Measurements from ENCODE around the gene DRC1.

DRC1 gene

GRCh38 chr2:26471766-26472706, 70.3 kb downstream of the DRC1 start:
- FAIRE-seq, result peak; percentile 81
- TF ChIP-seq SPI1 (IDR thresholded peaks at IDR 0.05; ENCODE audit: low read depth, low read length) (no peak), TAF1 (IDR thresholded peaks at IDR 0.05; ENCODE audit: low read depth, low read length) (no peak), POU2F2 (IDR thresholded peaks at IDR 0.05; ENCODE audit: low read depth, low read length) (no peak), POLR2AphosphoS5 (IDR thresholded peaks at IDR 0.05; ENCODE audit: low read depth, low read length) (no peak), PAX5 (IDR thresholded peaks at IDR 0.05; ENCODE audit: insufficient read depth, low read length, severe bottlenecking) (no peak), POLR2A (IDR thresholded peaks at IDR 0.05; ENCODE audit: low read depth, low read length) (no peak)
- DNase-seq (ENCODE audit: insufficient read length, low spot score), result no peak

- DNase-seq (ENCODE audit: insufficient read length, low spot score) (no peak), FAIRE-seq (no peak)
- TF ChIP-seq POU2F2 (IDR thresholded peaks at IDR 0.05; ENCODE audit: low read depth, low read length) (no peak), POLR2A (IDR thresholded peaks at IDR 0.05; ENCODE audit: low read depth, low read length) (no peak)
Measured at GRCh38 chr2:26472821-26473655, 71.3 kb downstream of the DRC1 start.

- TF ChIP-seq POLR2AphosphoS5 (IDR thresholded peaks at IDR 0.05; ENCODE audit: low read depth, low read length), result no peak
- TF ChIP-seq POLR2A (IDR thresholded peaks at IDR 0.05; ENCODE audit: low read depth, low read length), result no peak
- TF ChIP-seq TAF1 (IDR thresholded peaks at IDR 0.05; ENCODE audit: low read depth, low read length), result no peak
- no peak for TF ChIP-seq POU2F2 (IDR thresholded peaks at IDR 0.05; ENCODE audit: low read depth, low read length)
- no peak for TF ChIP-seq PAX5 (IDR thresholded peaks at IDR 0.05; ENCODE audit: insufficient read depth, low read length, severe bottlenecking)
- TF ChIP-seq SPI1 (IDR thresholded peaks at IDR 0.05; ENCODE audit: low read depth, low read length), result no peak
- DNase-seq (ENCODE audit: insufficient read length, low spot score) (no peak), FAIRE-seq (no peak)
Measured at GRCh38 chr2:26473796-26474195, 72.1 kb downstream of the DRC1 start.

- TF ChIP-seq PAX5 (IDR thresholded peaks at IDR 0.05; ENCODE audit: insufficient read depth, low read length, severe bottlenecking), result no peak
- no peak for TF ChIP-seq POU2F2 (IDR thresholded peaks at IDR 0.05; ENCODE audit: low read depth, low read length)
- no peak for TF ChIP-seq POLR2A (IDR thresholded peaks at IDR 0.05; ENCODE audit: low read depth, low read length)
- no peak for TF ChIP-seq TAF1 (IDR thresholded peaks at IDR 0.05; ENCODE audit: low read depth, low read length)
- TF ChIP-seq POLR2AphosphoS5 (IDR thresholded peaks at IDR 0.05; ENCODE audit: low read depth, low read length), result no peak
- no peak for TF ChIP-seq SPI1 (IDR thresholded peaks at IDR 0.05; ENCODE audit: low read depth, low read length)
- FAIRE-seq (no peak), DNase-seq (ENCODE audit: insufficient read length, low spot score) (no peak)
Measured at GRCh38 chr2:26474261-26474785, 72.6 kb downstream of the DRC1 start.

GRCh38 chr2:26475037-26475436, 73.3 kb downstream of the DRC1 start:
- no peak for FAIRE-seq
- no peak for TF ChIP-seq POU2F2 (IDR thresholded peaks at IDR 0.05; ENCODE audit: low read depth, low read length)
- TF ChIP-seq PAX5 (IDR thresholded peaks at IDR 0.05; ENCODE audit: insufficient read depth, low read length, severe bottlenecking), result no peak
- TF ChIP-seq SPI1 (IDR thresholded peaks at IDR 0.05; ENCODE audit: low read depth, low read length), result no peak
- TF ChIP-seq POLR2A (IDR thresholded peaks at IDR 0.05; ENCODE audit: low read depth, low read length), result no peak
- no peak for TF ChIP-seq TAF1 (IDR thresholded peaks at IDR 0.05; ENCODE audit: low read depth, low read length)
- TF ChIP-seq POLR2AphosphoS5 (IDR thresholded peaks at IDR 0.05; ENCODE audit: low read depth, low read length), result no peak
- DNase-seq (ENCODE audit: insufficient read length, low spot score), result no peak

GRCh38 chr2:26475832-26476501, 74.2 kb downstream of the DRC1 start:
- FAIRE-seq, result no peak
- no peak for DNase-seq (ENCODE audit: insufficient read length, low spot score)
- TF ChIP-seq POU2F2 (IDR thresholded peaks at IDR 0.05; ENCODE audit: low read depth, low read length) (no peak), TAF1 (IDR thresholded peaks at IDR 0.05; ENCODE audit: low read depth, low read length) (no peak), PAX5 (IDR thresholded peaks at IDR 0.05; ENCODE audit: insufficient read depth, low read length, severe bottlenecking) (no peak), SPI1 (IDR thresholded peaks at IDR 0.05; ENCODE audit: low read depth, low read length) (no peak), POLR2AphosphoS5 (IDR thresholded peaks at IDR 0.05; ENCODE audit: low read depth, low read length) (no peak), POLR2A (IDR thresholded peaks at IDR 0.05; ENCODE audit: low read depth, low read length) (no peak)

GRCh38 chr2:26477126-26477910, 75.6 kb downstream of the DRC1 start:
- no peak for TF ChIP-seq TAF1 (IDR thresholded peaks at IDR 0.05; ENCODE audit: low read depth, low read length)
- no peak for TF ChIP-seq POLR2A (IDR thresholded peaks at IDR 0.05; ENCODE audit: low read depth, low read length)
- TF ChIP-seq PAX5 (IDR thresholded peaks at IDR 0.05; ENCODE audit: insufficient read depth, low read length, severe bottlenecking), result no peak
- FAIRE-seq (no peak), DNase-seq (ENCODE audit: insufficient read length, low spot score) (no peak)

GRCh38 chr2:26477911-26478253, 76.2 kb downstream of the DRC1 start, which contains the start of gene OTOF:
Gene OTOF, minus strand, starts transcription at chr2:26478124.
- DNase-seq (ENCODE audit: insufficient read length, low spot score), result no peak
- TF ChIP-seq POU2F2 (IDR thresholded peaks at IDR 0.05; ENCODE audit: low read depth, low read length), result no peak
- no peak for TF ChIP-seq POLR2AphosphoS5 (IDR thresholded peaks at IDR 0.05; ENCODE audit: low read depth, low read length)
- no peak for TF ChIP-seq POLR2A (IDR thresholded peaks at IDR 0.05; ENCODE audit: low read depth, low read length)
- TF ChIP-seq TAF1 (IDR thresholded peaks at IDR 0.05; ENCODE audit: low read depth, low read length), result no peak
- TF ChIP-seq SPI1 (IDR thresholded peaks at IDR 0.05; ENCODE audit: low read depth, low read length), result no peak
- TF ChIP-seq PAX5 (IDR thresholded peaks at IDR 0.05; ENCODE audit: insufficient read depth, low read length, severe bottlenecking), result no peak
- no peak for FAIRE-seq
